ENCODE measurements around the gene DNALI1. TPM values are rescaled to one million over a fixed set of nuclear protein-coding genes. Genes with fewer than 3 reads are reported as not detected.
A peak's percentile ranks its signal among the peaks of the same experiment; 100 is the strongest.
"Not testable (repeated sequence)": the region's sequence is repeated elsewhere in the genome, so short reads cannot be mapped to it uniquely, and the experiment has no call there.

Gene DNALI1
- total RNA-seq, 4 donors from 2014 or later = 10.4 to 15.7 (median 13.6) TPM

GRCh38 chr1:37558411-37558810, 1.7 kb downstream of the DNALI1 start:
- Histone ChIP-seq H3K27me3 (no peaks in the 10 kb centered on the region), H3K9me3 (no peaks in the 10 kb centered on the region), H3K36me3 (peaks cover 0 to 42% (median 19%) of the 10 kb centered on the region in 4 donors), H3K4me3 (no peak overlapping the region), H3K4me1 (peaks cover 8 to 34% (median 22%) of the 10 kb centered on the region in 4 donors), H3K27ac (replicated peaks in 1 of 4) (no peak overlapping the region)
- WGBS = 94% methylated on average over 1 of the region's 1 CpG
- intact Hi-C loops (cut with DNase I) = no loop called here
- DNase-seq (ENCODE audit: extremely low spot score) = no peak
- TF ChIP-seq POLR2AphosphoS5 (IDR thresholded peaks at IDR 0.05) (no peak), CTCF (IDR thresholded peaks at IDR 0.05) (no peak), EP300 (IDR thresholded peaks at IDR 0.05) (no peak), POLR2A (IDR thresholded peaks at IDR 0.05; ENCODE audit: low read depth) (no peak)

- Histone ChIP-seq H3K4me3 (no peak overlapping the region), H3K9me3 (no peaks in the 10 kb centered on the region), H3K4me1 (peaks cover 8 to 30% (median 21%) of the 10 kb centered on the region in 4 donors), H3K27me3 (no peaks in the 10 kb centered on the region), H3K36me3 (peaks cover 0 to 47% (median 24%) of the 10 kb centered on the region in 4 donors), H3K27ac (replicated peaks in 1 of 4) (no peak overlapping the region)
- TF ChIP-seq POLR2AphosphoS5 (IDR thresholded peaks at IDR 0.05) (no peak), CTCF (IDR thresholded peaks at IDR 0.05) (no peak), POLR2A (IDR thresholded peaks at IDR 0.05; ENCODE audit: low read depth) (no peak), EP300 (IDR thresholded peaks at IDR 0.05) (no peak)
- intact Hi-C loops (cut with DNase I) = no loop called here
- no peak for DNase-seq (ENCODE audit: extremely low spot score)
- 92% methylated on average over 4 of the region's 7 CpGs for WGBS
These were observed 2.3 kb downstream of the DNALI1 start for GRCh38 chr1:37559080-37559479.

- intact Hi-C loops (cut with DNase I); H3K27ac ChIP-seq (replicated peaks in 1 of 4); DNase-seq (ENCODE audit: extremely low spot score); H3K4me3 ChIP-seq; H3K9me3 ChIP-seq; H3K27me3 ChIP-seq: not testable (repeated sequence)
- 85% methylated on average over 12 of the region's 12 CpGs for whole genome bisulfite sequencing
- peaks cover 8 to 26% (median 19%) of the 10 kb centered on the region in 4 donors for H3K4me1 ChIP-seq
- peaks cover 4 to 56% (median 32%) of the 10 kb centered on the region in 4 donors for H3K36me3 ChIP-seq
These were observed 3.2 kb downstream of the DNALI1 start for GRCh38 chr1:37559957-37560379.

GRCh38 chr1:37560401-37561132, 3.8 kb downstream of the DNALI1 start:
- H3K4me1 ChIP-seq = peaks cover 8 to 26% (median 19%) of the 10 kb centered on the region in 4 donors
- H3K36me3 ChIP-seq = peaks cover 9 to 62% (median 38%) of the 10 kb centered on the region in 4 donors
- H3K4me3 ChIP-seq = no peak overlapping the region
- H3K9me3 ChIP-seq = no peaks in the 10 kb centered on the region
- 70% methylated on average over 10 of the region's 10 CpGs for WGBS
- no peaks in the 10 kb centered on the region for H3K27me3 ChIP-seq
- no peak overlapping the region for H3K27ac ChIP-seq (replicated peaks in 1 of 4)
- TF ChIP-seq EP300 (IDR thresholded peaks at IDR 0.05) (no peak), CTCF (IDR thresholded peaks at IDR 0.05) (no peak), POLR2A (IDR thresholded peaks at IDR 0.05; ENCODE audit: low read depth) (no peak), POLR2AphosphoS5 (IDR thresholded peaks at IDR 0.05) (no peak)
- DNase-seq (ENCODE audit: extremely low spot score) = no peak
- intact Hi-C loops (cut with DNase I) = no loop called here

- TF ChIP-seq EP300 (IDR thresholded peaks at IDR 0.05) (no peak), POLR2AphosphoS5 (IDR thresholded peaks at IDR 0.05) (no peak), CTCF (IDR thresholded peaks at IDR 0.05) (peak; percentile 14 to 40 (median 36))
- Histone ChIP-seq H3K36me3 (peaks cover 16 to 71% (median 47%) of the 10 kb centered on the region in 4 donors), H3K4me1 (peaks cover 8 to 19% (median 13%) of the 10 kb centered on the region in 4 donors), H3K4me3 (no peak overlapping the region), H3K27me3 (no peaks in the 10 kb centered on the region), H3K27ac (replicated peaks in 1 of 4) (no peak overlapping the region), H3K9me3 (no peaks in the 10 kb centered on the region)
- no peak for DNase-seq (ENCODE audit: extremely low spot score)
- intact Hi-C loops (cut with DNase I) = no loop called here
- WGBS = 89% methylated on average over 20 of the region's 21 CpGs
These were observed 4.7 kb downstream of the DNALI1 start for GRCh38 chr1:37561133-37562132.

Measured in esophagus muscularis mucosa (tissue), 4 donors.